ENCODE results near the gene NUP153.
"Not testable (repeated sequence)": the region's sequence is repeated elsewhere in the genome, so short reads cannot be mapped to it uniquely, and the experiment has no call there.

NUP153 gene

GRCh38 chr6:17712576-17712975 is 5.9 kb upstream of the NUP153 start:
- no peak for DNase-seq

DNA sequence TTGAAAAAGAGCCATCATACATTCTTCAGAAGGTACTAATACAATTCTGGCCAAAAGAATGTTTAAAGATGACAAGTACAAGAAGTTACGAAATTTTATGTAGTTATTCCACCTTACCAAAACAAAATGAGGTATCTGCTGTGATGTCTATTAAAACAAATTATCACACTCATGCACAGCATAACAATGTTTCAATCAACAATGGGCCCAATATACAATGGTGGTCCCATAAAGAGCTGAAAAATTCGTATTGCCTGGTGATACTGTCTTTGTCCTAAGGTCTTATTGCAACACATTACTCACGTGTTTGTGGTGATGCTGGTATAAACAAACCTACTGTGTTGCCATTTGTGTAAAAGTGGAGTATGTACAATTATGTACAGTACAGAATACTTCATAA is 3.6 kb upstream of the NUP153 start:
- no peak for DNase-seq

DNA sequence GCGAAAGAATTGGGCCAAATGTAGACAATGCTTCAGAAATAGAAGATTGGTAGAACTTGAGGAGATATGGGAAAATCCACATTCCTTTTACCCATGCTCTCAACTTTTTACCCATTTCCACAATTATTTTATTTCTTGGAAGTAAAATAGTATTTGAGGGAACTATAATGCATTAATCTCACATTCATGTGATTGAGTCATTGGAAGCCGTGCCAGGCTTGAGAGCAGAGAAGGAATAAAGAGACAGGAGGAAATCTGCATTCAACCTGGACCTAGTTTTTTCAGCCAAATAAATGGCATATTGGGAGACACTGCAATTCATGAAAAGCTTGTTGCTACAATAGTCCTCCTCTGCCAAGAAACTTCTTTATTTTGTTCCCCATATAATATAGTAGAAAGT is 2.8 kb upstream of the NUP153 start:
- no peak for DNase-seq

- not testable (repeated sequence) for DNase-seq
These were observed 1.3 kb upstream of the NUP153 start for GRCh38 chr6:17708035-17708434.

DNA sequence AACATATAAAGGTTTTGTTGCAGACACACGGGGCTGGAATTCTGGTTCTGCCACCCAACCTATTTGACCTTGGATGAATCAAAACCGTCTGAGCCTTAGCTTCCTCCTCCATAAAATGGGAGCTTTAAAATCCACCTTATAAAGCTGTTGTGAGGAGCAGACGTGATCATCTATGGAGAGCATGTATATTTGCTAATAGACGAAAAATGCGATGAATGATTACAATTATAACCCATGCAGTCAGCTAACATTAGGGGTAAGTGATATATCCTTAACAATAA is 586 bp upstream of the NUP153 start:
- DNase-seq, result no peak

DNA sequence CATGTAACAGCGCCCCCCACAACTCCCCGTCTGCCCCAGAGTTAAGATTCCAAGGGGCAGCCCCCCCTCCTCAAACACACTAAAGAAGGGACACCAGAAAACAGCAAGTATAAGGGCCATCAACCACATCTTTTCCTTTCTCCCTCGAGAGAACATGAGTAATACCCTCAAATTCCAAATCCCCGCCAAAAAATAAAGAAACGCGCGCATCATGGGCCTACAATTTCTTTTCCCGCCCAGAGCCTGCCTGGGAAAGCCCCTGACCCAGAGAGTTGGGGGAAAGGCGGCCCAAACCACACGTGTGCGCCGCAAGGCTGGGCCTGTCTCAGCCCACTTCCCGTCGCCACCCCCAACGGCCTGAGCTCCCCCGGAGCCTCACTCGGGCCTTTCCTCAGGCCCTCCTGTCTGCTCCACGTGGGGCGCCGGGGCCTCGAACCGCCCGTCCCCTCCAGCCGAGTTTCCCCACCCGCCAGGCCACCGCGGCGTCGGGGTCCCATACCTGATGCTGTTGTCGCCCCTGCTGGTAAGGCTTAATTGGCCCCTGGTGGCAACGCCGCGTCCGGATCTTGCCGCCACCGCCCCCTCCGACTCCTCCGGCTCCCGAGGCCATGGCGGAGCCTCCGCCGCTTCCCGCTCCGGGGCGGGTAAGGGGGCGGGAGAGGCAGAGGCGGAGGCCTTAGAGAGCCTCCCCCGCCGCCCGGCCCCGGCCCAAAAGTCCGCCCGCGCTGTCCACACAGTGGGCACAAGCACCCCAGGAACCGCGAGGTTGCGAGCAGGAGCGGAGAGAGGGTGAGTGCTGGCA is 746 bp downstream of the NUP153 start:
- DNase-seq, result peak; percentile 92

- DNase-seq, result no peak
These were observed 1.3 kb downstream of the NUP153 start for GRCh38 chr6:17705428-17705777.

- peak; percentile 20 for DNase-seq
These were observed 3.5 kb downstream of the NUP153 start for GRCh38 chr6:17703256-17703694.

DNA sequence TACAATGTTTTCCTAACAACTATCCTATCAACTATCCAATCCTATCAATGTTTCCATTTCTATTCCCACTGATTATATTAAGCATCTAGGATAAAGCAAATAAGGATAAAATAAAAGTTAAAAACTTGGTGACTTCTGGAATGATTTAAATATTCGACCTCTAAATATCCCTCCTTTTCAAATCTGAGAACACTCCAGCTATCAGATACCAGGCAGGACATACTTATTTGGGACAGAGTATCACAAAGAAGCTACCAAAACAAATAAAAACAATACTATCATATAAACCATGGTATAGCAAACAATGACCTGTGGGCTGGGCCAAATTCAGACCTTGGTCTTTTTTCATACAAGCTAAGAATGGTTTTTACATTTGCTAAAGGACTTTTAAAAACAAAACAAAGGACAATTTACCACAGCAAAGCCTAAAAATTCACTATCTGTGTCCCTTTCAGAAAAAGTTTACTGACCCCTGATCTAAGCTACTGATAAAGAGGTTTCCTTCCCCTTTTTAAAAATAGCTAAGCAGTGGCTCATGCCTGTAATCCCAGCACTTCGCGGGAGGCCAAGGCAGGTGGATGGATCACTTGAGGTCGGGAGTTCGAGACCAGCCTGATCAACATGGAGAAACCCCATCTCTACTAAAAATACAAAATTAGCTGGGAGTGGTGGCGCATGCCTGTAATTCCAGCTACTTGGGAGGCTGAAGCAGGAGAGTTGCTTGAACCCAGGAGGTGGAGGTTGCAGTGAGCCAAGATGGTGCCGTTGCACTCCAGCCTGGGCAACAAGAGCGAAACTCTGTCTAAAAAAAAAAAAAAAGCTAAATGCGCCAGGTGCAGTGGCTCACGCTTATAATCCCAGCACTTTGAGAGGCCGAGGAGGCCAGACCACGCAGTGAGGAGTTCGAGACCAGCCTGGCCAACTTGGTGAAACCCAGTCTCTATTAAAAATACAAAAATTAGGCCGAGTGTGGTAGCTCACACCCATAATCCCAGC is 6.0 kb downstream of the NUP153 start:
- no peak for DNase-seq

- DNase-seq, result no peak
These were observed 14.7 kb downstream of the NUP153 start for GRCh38 chr6:17691925-17692538.

DNA sequence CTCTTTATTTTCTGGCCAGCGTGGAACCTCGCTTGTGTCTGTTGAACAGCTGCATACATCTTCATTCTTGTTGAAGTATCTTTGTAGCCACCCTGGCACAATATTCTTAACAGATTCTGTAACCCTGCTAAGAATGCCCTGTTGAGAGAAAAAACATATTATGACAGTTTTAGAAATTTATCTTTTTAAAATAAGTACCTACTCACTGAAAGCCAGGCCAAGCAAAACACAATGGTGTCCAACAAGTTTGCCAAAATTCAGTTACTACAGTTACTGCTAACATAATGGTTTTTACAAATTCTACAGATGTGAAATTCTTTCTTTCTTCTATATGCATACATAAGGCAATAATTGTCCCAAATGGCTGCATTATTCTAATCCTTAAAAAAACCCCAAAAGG is 18.2 kb downstream of the NUP153 start:
- DNase-seq, result no peak

GRCh38 chr6:17687136-17687535 is 19.6 kb downstream of the NUP153 start:
- DNase-seq, result no peak

DNA sequence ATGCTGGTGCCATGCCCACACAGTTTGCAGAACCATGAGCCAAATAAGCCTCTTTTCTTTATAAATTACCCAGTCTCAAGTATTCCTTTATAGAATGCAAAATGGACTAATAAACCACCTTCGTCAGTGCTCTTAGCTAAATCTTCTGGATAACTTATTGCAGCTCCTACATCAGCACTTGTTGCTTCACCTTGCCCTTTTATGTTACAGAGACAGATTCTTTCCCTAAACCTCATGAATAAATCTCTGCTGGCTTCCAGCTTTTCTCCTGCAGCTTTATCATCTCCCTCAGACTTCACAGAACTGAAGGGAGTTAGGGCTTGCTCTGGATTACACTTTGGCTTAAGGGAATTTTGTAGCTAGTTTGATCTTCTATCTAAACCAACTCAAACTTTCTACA is 22.6 kb downstream of the NUP153 start:
- DNase-seq, result no peak

DNA sequence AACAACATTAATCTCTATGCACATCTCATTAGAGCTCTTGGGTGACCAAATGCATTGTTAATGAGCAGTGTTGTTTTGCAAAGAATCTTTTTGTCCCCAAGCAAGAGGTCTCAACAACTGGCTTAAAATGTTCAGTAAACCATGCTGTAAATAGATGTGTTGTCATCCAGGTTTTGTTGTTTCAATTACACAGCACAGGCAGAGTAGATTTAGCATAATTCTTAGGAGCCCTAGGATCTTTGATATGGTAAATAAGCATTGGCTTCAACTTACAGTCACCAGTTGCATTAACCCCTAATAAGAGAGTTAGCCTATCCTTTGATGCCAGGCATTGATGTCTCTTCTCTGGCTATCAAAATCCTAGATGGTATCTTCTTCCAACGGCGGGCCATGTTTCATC is 23.3 kb downstream of the NUP153 start:
- no peak for DNase-seq

DNA sequence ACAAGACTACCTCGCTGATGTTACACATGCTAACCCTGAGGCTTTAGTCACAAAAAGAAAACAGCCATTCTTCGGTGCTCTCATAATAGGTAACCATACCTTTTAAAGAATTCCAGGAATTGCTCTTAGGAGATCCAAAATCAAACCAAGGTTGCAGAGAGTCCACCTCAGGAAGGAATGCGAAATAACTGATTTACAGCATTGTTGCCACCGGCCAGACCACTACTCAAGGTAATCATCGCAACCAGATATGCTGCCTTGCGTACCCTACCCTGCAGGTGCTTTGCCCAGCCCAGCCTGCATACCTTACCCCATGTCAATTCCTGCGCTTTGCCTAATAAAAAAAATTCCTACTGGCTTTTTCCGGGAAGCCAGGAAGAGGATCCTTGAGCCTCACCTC is 27.0 kb downstream of the NUP153 start:
- DNase-seq, result no peak

GRCh38 chr6:17677602-17678001 is 29.1 kb downstream of the NUP153 start:
- DNase-seq, result no peak

DNA sequence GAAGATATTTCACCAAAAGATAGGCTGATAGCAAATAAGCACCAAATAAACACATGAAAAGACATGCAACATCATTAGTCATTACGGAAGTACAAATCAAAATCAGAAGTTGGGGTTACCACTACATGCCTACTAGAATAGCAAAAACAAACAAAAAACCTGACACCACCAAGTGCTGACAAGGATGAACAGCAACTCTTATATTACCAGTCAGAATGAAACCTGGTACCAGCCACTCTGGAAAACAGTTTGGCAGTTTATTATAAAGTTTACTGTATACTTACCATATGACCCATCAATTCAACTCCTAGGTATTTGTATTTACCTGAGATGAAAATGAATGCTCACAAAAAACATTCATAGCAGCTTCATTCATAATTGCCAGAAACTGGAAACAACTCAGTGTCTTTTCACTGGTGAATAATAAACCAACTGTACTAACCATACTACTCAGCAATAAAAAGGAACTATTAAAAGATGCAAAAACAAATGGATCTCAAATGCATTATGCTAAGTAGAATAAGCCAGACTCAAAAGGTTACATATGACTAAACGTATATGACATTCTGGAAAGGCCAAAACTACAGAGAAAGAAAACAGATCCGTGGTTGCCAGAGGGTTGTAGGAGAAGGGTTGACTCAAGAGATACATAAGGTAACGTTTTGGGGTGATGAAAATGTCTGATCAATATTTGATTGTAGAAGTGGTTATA is 33.0 kb downstream of the NUP153 start:
- no peak for DNase-seq

- no peak for DNase-seq
These were observed 34.5 kb downstream of the NUP153 start for GRCh38 chr6:17672064-17672718.

DNA sequence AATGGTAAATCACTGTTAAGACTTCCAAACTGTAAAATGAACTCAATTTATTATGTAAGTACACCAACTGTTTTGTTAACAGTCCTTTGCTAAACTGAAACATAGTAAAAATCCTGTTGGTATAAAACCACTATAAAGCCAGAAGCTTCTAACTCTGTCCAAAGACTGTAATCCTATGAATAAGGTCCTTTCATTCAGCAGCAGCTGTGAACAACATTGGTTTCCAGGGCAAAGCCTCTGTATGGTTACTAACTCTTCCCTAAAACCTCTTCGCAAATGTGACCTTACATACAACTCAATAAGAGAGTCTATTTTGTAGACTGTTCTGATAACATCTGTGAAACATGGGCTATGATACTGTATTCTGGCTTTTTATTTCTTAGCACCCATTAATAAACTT is 40.1 kb downstream of the NUP153 start:
- no peak for DNase-seq

DNA sequence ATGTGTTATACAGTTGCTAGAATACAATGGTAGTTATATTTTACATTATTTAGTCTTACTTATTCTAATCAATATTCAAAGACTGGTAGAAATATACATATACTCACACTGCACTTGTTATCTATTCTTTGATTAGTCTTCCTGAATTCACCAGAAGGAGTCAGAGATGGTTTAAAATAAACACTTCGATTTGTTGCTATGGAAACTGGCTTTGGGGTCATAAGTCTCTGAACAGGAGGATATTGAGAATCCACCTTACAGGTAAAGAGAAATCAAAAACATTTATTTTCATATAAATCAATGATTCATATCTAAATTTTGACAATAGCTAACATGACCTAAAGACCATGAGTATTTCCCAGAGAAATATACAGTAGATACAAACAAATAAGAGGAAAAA is 41.6 kb downstream of the NUP153 start:
- DNase-seq, result no peak

DNA sequence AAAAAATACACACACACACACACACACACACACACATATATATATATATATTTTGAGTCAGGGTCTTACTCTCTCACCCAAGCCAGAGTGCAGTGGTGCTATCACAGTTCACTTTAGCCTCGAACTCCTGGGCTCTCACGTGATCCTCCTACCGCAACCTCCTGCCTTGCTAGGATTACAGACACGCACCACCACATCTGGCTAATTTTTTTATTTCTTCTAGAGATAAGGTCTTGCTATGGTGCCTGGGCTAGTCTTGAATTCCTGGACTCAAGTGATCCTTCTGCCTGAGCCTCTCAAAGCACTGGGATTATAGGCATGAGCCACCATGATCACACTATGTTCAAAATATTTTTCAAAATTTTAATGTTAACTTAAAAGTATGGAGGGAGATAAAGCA is 43.5 kb downstream of the NUP153 start:
- DNase-seq, result no peak

- DNase-seq, result no peak
These were observed 44.1 kb downstream of the NUP153 start for GRCh38 chr6:17662585-17662984.

DNA sequence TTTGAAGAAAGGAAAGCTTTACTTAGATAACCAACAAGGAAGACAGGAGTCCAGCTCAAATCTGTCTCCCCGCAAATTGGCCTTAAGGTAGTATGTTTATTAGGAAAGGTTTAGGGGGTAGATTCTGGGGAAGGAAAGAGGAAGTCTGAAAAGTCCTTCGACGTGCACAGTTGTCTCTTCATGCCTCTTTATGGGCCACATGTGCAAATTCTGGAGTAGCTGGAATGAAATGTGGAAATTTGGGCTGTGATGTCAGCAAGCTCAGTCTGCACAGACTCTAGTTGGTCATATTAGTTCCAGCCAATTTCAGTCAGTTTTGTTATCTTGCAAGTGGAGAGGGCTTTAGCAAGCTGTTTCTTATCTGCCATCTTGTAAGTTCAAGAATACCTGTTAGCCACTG is 50.1 kb downstream of the NUP153 start:
- DNase-seq, result no peak
